Esophagus muscularis mucosa (tissue), 4 donors: ENCODE results near the gene NAP1L5. TPM values are rescaled to one million over a fixed set of nuclear protein-coding genes. Genes with fewer than 3 reads are reported as not detected.

ENCODE experiments used
- DNase-seq: peaks from one replicate; pipeline ENCODE4 v3.0.0-alpha.2; 2017; ENCODE audit errors: extremely low spot score
- H3K27ac ChIP-seq, 4 donors: fragments of 200-600 bp; sonication (generic); replicated peaks in 1 of 4; 1 replicate in 3 of 4; 2 replicates in 1 of 4; pipeline ENCODE4 v1.5.1; 2016 to 2019; ENCODE audit warnings: mild to moderate bottlenecking in 1 of 4
- H3K27me3 ChIP-seq, 4 donors: fragments of 200-600 bp; sonication (generic); one replicate each; pipeline versions ENCODE4 v1.5.1 to v1.6.0; 2016 to 2019
- H3K36me3 ChIP-seq, 4 donors: fragments of 200-600 bp; sonication (generic); one replicate each; pipeline ENCODE4 v1.5.1; 2016 to 2019
- H3K4me1 ChIP-seq, 4 donors: fragments of 200-600 bp; sonication (generic); one replicate each; pipeline ENCODE4 v1.5.1; 2016 to 2019
- H3K4me3 ChIP-seq, 4 donors: fragments of 200-600 bp; sonication (generic); 1 replicate in 2 of 4; 2 replicates in 2 of 4; pipeline ENCODE4 v1.5.1; 2016 to 2019; ENCODE audit warnings: mild to moderate bottlenecking in 4 of 4, moderate library complexity in 1 of 4
- H3K9me3 ChIP-seq, 4 donors: fragments of 200-600 bp; sonication (generic); 1 replicate in 3 of 4; 2 replicates in 1 of 4; pipeline ENCODE4 v1.5.1; 2016 to 2019
- CTCF ChIP-seq, 3 experiments: fragments of 200-600 bp in 2 of 3; fragments of 450-650 bp in 1 of 3; sonication (generic) in 2 of 3; IDR thresholded peaks; one replicate each; pipeline ENCODE4 v1.5.1; 2017 to 2019; ENCODE audit warnings: antibody characterized with exemption in 3 of 3, mild to moderate bottlenecking in 2 of 3, moderate library complexity in 1 of 3
- EP300 ChIP-seq: sonication (generic); formaldehyde crosslinking; IDR thresholded peaks from one replicate; pipeline ENCODE4 v1.6.1; 2017; ENCODE audit warnings: antibody characterized with exemption
- POLR2A ChIP-seq: fragments of 450-650 bp; IDR thresholded peaks from one replicate; pipeline ENCODE4 v1.6.1; 2017; ENCODE audit warnings: antibody characterized with exemption, moderate library complexity, mild to moderate bottlenecking, low read depth
- POLR2AphosphoS5 ChIP-seq, 2 donors: sonication (generic); formaldehyde crosslinking; IDR thresholded peaks; one replicate each; pipeline ENCODE4 v1.6.1; 2017; ENCODE audit warnings: antibody characterized with exemption in 2 of 2
- WGBS: methylation state at CpG from one replicate; pipeline ENCODE4 v1.1.5; 2018; 5-methylcytosine and 5-hydroxymethylcytosine counted together
- intact Hi-C: fragments of 100-400 bp; cut with DNase I; formaldehyde crosslinking; loops from one replicate; pipeline ENCODE4 v1.15.1; 2023
- total RNA-seq, 4 donors: library from RNA; depleted of rRNA; stranded (reverse); fragments of >200 nt; gene quantifications; one replicate each; pipeline versions ENCODE4 v1.1.0 to v1.2.1, GENCODE V29; 2016

The NAP1L5 gene
- total RNA-seq, 4 donors from 2014 or later = 5.7 to 10.1 (median 7.8) TPM

- Histone ChIP-seq H3K4me3 (no peak overlapping the region), H3K36me3 (peaks cover 7 to 34% (median 14%) of the 10 kb centered on the region in 4 donors), H3K27ac (peak overlapping the region in 3 of 4 donors; percentile 80 to 85 (median 84)), H3K27me3 (no peaks in the 10 kb centered on the region), H3K9me3 (no peaks in the 10 kb centered on the region), H3K4me1 (peaks cover 0 to 9% (median 5%) of the 10 kb centered on the region in 4 donors)
- DNase-seq = no peak
- WGBS = over 99% methylated on average over 7 of the region's 7 CpGs
- intact Hi-C loops = no loop called here
- TF ChIP-seq EP300 (no peak), POLR2AphosphoS5 (IDR thresholded peaks at IDR 0.05) (no peak), CTCF (IDR thresholded peaks at IDR 0.05) (no peak), POLR2A (no peak)
These were observed 890 bp upstream of the NAP1L5 start for GRCh38 chr4:88698519-88698918.

GRCh38 chr4:88697141-88697540 lies 488 bp downstream of the NAP1L5 start:
- intact Hi-C loops = no loop called here
- 51% methylated on average over 18 of the region's 18 CpGs for WGBS
- Histone ChIP-seq H3K4me3 (peak overlapping the region; percentile 61 to 68 (median 64)), H3K27ac (peak overlapping the region; percentile 75 to 85 (median 82)), H3K27me3 (no peaks in the 10 kb centered on the region), H3K36me3 (peaks cover 5 to 26% (median 9%) of the 10 kb centered on the region in 4 donors), H3K9me3 (no peaks in the 10 kb centered on the region), H3K4me1 (peaks cover 0 to 9% (median 5%) of the 10 kb centered on the region in 4 donors)
- no peak for DNase-seq
- no peak for TF ChIP-seq EP300
- no peak for TF ChIP-seq CTCF (IDR thresholded peaks at IDR 0.05)
- TF ChIP-seq POLR2AphosphoS5 (IDR thresholded peaks at IDR 0.05) = no peak
- no peak for TF ChIP-seq POLR2A

GRCh38 chr4:88696630-88697029 lies 999 bp downstream of the NAP1L5 start:
- Histone ChIP-seq H3K9me3 (no peaks in the 10 kb centered on the region), H3K27me3 (no peaks in the 10 kb centered on the region), H3K27ac (peak overlapping the region; percentile 75 to 85 (median 82)), H3K36me3 (peaks cover 4 to 21% (median 8%) of the 10 kb centered on the region in 4 donors), H3K4me1 (peaks cover 0 to 9% (median 5%) of the 10 kb centered on the region in 4 donors), H3K4me3 (peak overlapping the region; percentile 61 to 68 (median 64))
- DNase-seq = no peak
- intact Hi-C loops = no loop called here
- WGBS = 52% methylated on average over 7 of the region's 7 CpGs
- no peak for TF ChIP-seq POLR2A
- peak in 1 of 2 donors; percentile 6 for TF ChIP-seq POLR2AphosphoS5 (IDR thresholded peaks at IDR 0.05)
- TF ChIP-seq CTCF (IDR thresholded peaks at IDR 0.05) = no peak
- TF ChIP-seq EP300 = no peak

GRCh38 chr4:88693792-88694191 lies 3.8 kb downstream of the NAP1L5 start:
- H3K27ac ChIP-seq = no peak overlapping the region
- intact Hi-C loops = no loop called here
- H3K27me3 ChIP-seq = no peaks in the 10 kb centered on the region
- H3K36me3 ChIP-seq = peaks cover 9 to 46% (median 21%) of the 10 kb centered on the region in 4 donors
- H3K9me3 ChIP-seq = no peaks in the 10 kb centered on the region
- WGBS = 72% methylated on average over 3 of the region's 3 CpGs
- H3K4me3 ChIP-seq = no peak overlapping the region
- TF ChIP-seq POLR2A = no peak
- no peak for TF ChIP-seq EP300
- no peak for TF ChIP-seq CTCF (IDR thresholded peaks at IDR 0.05)
- TF ChIP-seq POLR2AphosphoS5 (IDR thresholded peaks at IDR 0.05) = no peak
- DNase-seq = no peak
- peaks cover 0 to 9% (median 5%) of the 10 kb centered on the region in 4 donors for H3K4me1 ChIP-seq

- TF ChIP-seq CTCF (IDR thresholded peaks at IDR 0.05) (no peak), EP300 (no peak), POLR2A (no peak), POLR2AphosphoS5 (IDR thresholded peaks at IDR 0.05) (no peak)
- no peak overlapping the region for H3K27ac ChIP-seq
- no peaks in the 10 kb centered on the region for H3K9me3 ChIP-seq
- intact Hi-C loops = no loop called here
- 71% methylated on average over 3 of the region's 3 CpGs for WGBS
- peaks cover 0 to 4% (median 0%) of the 10 kb centered on the region in 4 donors for H3K4me1 ChIP-seq
- H3K4me3 ChIP-seq = no peak overlapping the region
- no peak for DNase-seq
- H3K36me3 ChIP-seq = peaks cover 14 to 61% (median 38%) of the 10 kb centered on the region in 4 donors
- no peaks in the 10 kb centered on the region for H3K27me3 ChIP-seq
These were observed 7.3 kb downstream of the NAP1L5 start for GRCh38 chr4:88690355-88690754.
